Hematopoietic multipotent progenitor cell treated with erythropoietin and hydrocortisone succinate and interleukin-3 and kit ligand, for 4 days (in vitro differentiated cells): ENCODE measurements around the gene ARHGEF33.

Experiments used
- DNase-seq: peaks from one replicate; pipeline ENCODE4 v3.0.0-alpha.2; 2015

The ARHGEF33 gene

GRCh38 chr2:39023649-39024048, 134.0 kb downstream of the ARHGEF33 start:
- no peak for DNase-seq

- no peak for DNase-seq
Observed at GRCh38 chr2:39024833-39025232, 135.2 kb downstream of the ARHGEF33 start.
